GM19395 (cell line): Measurements from ENCODE around the gene IRS1.

Source experiments
- ATAC-seq: cut with Tn5 transposase; IDR thresholded peaks from one replicate; pipeline ENCODE4 v1.9.1; 2021; ENCODE audit warnings: mild to moderate bottlenecking, moderate library complexity; ENCODE audit not compliant: unreplicated experiment

The IRS1 gene

GRCh38 chr2:226792155-226792881 is 7.3 kb downstream of the IRS1 start:
- ATAC-seq, result no peak

GRCh38 chr2:226791487-226792081 is 8.0 kb downstream of the IRS1 start:
- ATAC-seq, result peak; percentile 97

- peak; percentile 83 for ATAC-seq
Measured at GRCh38 chr2:226791056-226791486, 8.5 kb downstream of the IRS1 start.

GRCh38 chr2:226790431-226790830 is 9.2 kb downstream of the IRS1 start:
- no peak for ATAC-seq

- no peak for ATAC-seq
Measured at GRCh38 chr2:226790011-226790410, 9.6 kb downstream of the IRS1 start.

- no peak for ATAC-seq
Measured at GRCh38 chr2:226788881-226789490, 10.6 kb downstream of the IRS1 start.

GRCh38 chr2:226788064-226788463 is 11.6 kb downstream of the IRS1 start:
- ATAC-seq, result no peak

- ATAC-seq, result no peak
Measured at GRCh38 chr2:226783885-226784284, 15.7 kb downstream of the IRS1 start.

- ATAC-seq, result no peak
Measured at GRCh38 chr2:226782092-226782713, 17.4 kb downstream of the IRS1 start.

- ATAC-seq, result no peak
Measured at GRCh38 chr2:226780431-226780830, 19.2 kb downstream of the IRS1 start.

GRCh38 chr2:226777611-226778010 is 22.0 kb downstream of the IRS1 start:
- no peak for ATAC-seq

GRCh38 chr2:226776104-226776503 is 23.5 kb downstream of the IRS1 start:
- ATAC-seq, result no peak

GRCh38 chr2:226775032-226775509 is 24.5 kb downstream of the IRS1 start:
- ATAC-seq, result no peak

- ATAC-seq, result peak; percentile 49
Measured at GRCh38 chr2:226773291-226773690, 26.3 kb downstream of the IRS1 start.

GRCh38 chr2:226772389-226773179 is 27.0 kb downstream of the IRS1 start:
- ATAC-seq, result peak; percentile 98

GRCh38 chr2:226771067-226771466 is 28.6 kb downstream of the IRS1 start:
- no peak for ATAC-seq

- ATAC-seq, result no peak
Measured at GRCh38 chr2:226767056-226767813, 32.4 kb downstream of the IRS1 start.

- ATAC-seq, result no peak
Measured at GRCh38 chr2:226766352-226767055, 33.1 kb downstream of the IRS1 start.

- ATAC-seq, result no peak
Measured at GRCh38 chr2:226763320-226763719, 36.3 kb downstream of the IRS1 start.
